GM18861 (cell line): ENCODE data around the gene KLK14.

Source experiments
- ATAC-seq: cut with Tn5 transposase; IDR thresholded peaks from one replicate; pipeline ENCODE4 v1.9.1; 2021; ENCODE audit not compliant: unreplicated experiment

Gene KLK14

GRCh38 chr19:51055866-51056265, 26.8 kb downstream of the KLK14 start:
- ATAC-seq: no peak

GRCh38 chr19:51047031-51047335, 35.7 kb downstream of the KLK14 start:
- ATAC-seq: no peak

GRCh38 chr19:51044327-51044726, 38.4 kb downstream of the KLK14 start:
- ATAC-seq: no peak

GRCh38 chr19:51043497-51043896, 39.2 kb downstream of the KLK14 start:
- ATAC-seq: no peak

GRCh38 chr19:51040151-51040550, 42.5 kb downstream of the KLK14 start:
- ATAC-seq: no peak

- no peak for ATAC-seq
Observed at GRCh38 chr19:51036519-51036918, 46.2 kb downstream of the KLK14 start.

- no peak for ATAC-seq
Observed at GRCh38 chr19:51034704-51035103, 48.0 kb downstream of the KLK14 start, which contains the start of gene KLK12. Gene KLK12, minus strand, starts transcription at chr19:51035002. Its CDS starts 381 bp downstream, at chr19:51034621.

GRCh38 chr19:51031880-51032225, 50.8 kb downstream of the KLK14 start:
- no peak for ATAC-seq

- no peak for ATAC-seq
Observed at GRCh38 chr19:51031220-51031879, 51.3 kb downstream of the KLK14 start.

GRCh38 chr19:51030631-51031030, 52.1 kb downstream of the KLK14 start:
- no peak for ATAC-seq

- no peak for ATAC-seq
Observed at GRCh38 chr19:51029718-51030117, 53.0 kb downstream of the KLK14 start.
